Brain pericyte (primary cell): ENCODE data around the gene VIP.

Experiments used
- DNase-seq: peaks from one replicate; pipeline ENCODE4 v3.0.0-alpha.2; 2012; ENCODE audit warnings: low read depth, low spot score

The VIP gene

DNA sequence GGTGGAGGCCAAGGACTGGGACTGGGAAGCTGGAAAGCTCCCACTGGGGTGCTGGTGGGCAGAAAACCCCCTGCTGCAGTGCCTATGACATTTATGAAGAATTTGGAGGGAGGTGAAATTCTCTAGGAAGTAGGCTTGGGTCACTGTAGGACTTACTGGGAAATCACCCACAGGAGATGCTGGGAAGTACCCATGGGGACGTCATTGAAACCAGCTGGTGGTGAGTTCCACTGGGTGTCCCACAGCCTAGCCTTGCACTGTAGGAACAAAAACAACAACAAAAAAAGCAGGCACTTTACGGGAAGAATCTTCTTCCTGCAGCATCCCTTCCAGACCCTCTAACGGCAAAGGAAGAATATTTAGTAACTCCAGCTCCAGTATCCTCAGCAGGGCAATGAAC is 26.2 kb downstream of the VIP start:
- DNase-seq = no peak

DNA sequence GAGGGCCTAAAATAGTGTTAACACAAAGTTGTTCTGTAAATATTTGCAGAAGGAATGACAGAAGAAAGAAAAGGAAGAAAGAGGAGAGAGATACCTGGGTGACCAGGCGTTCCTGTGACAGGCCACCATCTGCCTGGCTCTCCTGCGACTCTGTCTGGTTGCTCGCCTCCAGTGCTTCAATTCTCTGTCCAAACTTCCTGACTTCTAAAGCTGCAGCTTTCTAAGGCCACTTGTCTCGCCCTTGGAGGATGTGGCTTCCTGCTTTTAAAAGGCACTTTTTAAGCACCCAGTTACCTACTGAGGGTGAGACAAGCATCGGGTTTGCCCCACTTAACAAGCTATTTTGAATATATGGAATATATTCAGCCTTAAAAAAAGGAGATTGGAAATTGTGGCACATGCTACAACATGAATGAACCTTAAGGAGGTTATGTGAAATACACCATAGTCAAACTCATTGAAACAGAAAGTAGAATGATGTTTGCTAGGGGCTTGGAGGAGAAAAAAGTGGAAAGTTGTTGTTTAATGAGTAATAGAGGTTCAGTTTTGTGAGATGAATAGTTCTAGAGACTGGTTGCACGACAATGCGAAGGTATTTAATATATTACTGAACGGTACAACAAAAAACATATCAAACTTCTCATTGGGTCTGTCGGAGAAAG is 32.8 kb downstream of the VIP start:
- no peak for DNase-seq

DNA sequence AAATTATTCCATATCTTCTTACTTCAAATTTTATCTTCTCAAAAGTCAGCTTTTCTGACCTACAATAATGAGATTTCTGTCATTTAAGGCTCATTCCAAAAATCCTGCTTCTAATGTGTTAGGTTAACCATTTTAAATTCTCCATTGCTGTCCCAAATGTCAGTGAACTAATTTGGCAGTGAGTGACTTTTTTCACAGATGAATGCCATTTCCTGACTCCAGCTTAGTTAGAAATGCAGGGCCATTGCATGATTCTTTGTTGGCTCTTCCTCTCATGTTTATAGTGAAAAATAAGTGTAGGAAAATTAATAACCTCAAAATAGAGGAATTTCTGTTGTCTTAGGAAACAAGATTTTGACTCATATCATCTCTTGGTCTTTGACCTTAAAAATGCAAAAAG is 44.1 kb downstream of the VIP start:
- DNase-seq = no peak

DNA sequence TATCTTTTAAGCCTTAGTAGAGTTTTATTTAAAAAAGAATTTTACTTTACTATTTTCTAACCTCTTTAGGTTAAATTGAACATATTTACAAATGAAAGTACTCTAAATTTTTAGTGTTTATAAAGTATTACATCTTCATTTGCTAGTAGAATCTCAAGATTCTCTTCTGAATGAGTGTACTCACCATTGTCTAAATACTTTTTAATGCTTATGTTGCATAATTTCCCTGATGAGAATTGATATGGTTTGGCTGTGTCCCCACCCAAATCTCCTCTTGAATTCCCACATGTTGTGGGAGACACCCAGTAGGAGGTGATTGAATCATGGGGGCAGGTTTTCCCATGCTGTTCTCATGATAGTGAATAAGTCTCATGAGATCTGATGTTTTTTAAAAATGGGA is 53.6 kb downstream of the VIP start:
- DNase-seq = no peak
